A673 (cell line): ENCODE results near the gene NSUN2. TPM values are rescaled to one million over a fixed set of nuclear protein-coding genes. Genes with fewer than 3 reads are reported as not detected.

Experiments
- BruUV-seq: library from RNA; stranded (reverse); fragments of 400-500 nt; replicated peaks from 2 replicates; lab custom pipeline; 2021; lab: Mats Ljungman, UMichigan
- CTCF ChIA-PET: fragments of 300-600 bp; sonication (Branson Sonifier 250); formaldehyde crosslinking; loops from one replicate; lab custom pipeline; 2022; ENCODE audit warnings: antibody characterized with exemption; lab: Charles Lee
- POLR2A ChIA-PET: fragments of 300-600 bp; sonication (Branson Sonifier 250); formaldehyde crosslinking; loops from one replicate; lab custom pipeline; 2022; ENCODE audit warnings: antibody characterized with exemption; ENCODE audit not compliant: low non-redundant PET; lab: Charles Lee
- DNase-seq: peaks from one replicate; pipeline ENCODE4 v3.0.0-alpha.2; 2015; ENCODE audit warnings: low spot score
- H3K27ac ChIP-seq: fragments of 200-600 bp; sonication (generic); 2 replicates; pipeline ENCODE4 v1.5.1; 2016; ENCODE audit warnings: mixed run types, low read depth, mild to moderate bottlenecking, mixed read lengths, antibody characterized with exemption, low read length; ENCODE audit not compliant: poor library complexity, severe bottlenecking
- H3K27me3 ChIP-seq: fragments of 200-600 bp; sonication (generic); replicated peaks from 2 replicates; pipeline ENCODE4 v1.6.1; 2017; ENCODE audit warnings: mixed run types, low read depth, mild to moderate bottlenecking, mixed read lengths, antibody characterized with exemption, low read length; ENCODE audit not compliant: insufficient read depth, poor library complexity
- H3K36me3 ChIP-seq: fragments of 200-600 bp; sonication (generic); 2 replicates; pipeline ENCODE4 v1.6.1; 2016; ENCODE audit warnings: mixed run types, mild to moderate bottlenecking, mixed read lengths, antibody characterized with exemption, low read length; ENCODE audit not compliant: insufficient read depth, poor library complexity, severe bottlenecking
- H3K4me1 ChIP-seq: fragments of 200-600 bp; sonication (generic); 2 replicates; pipeline ENCODE4 v1.6.1; 2017; ENCODE audit warnings: mixed run types, mild to moderate bottlenecking, mixed read lengths, antibody characterized with exemption, low read length; ENCODE audit not compliant: insufficient read depth, poor library complexity, severe bottlenecking
- H3K4me3 ChIP-seq: fragments of 200-600 bp; sonication (generic); 2 replicates; pipeline ENCODE4 v1.5.1; 2016; ENCODE audit warnings: low read depth, mixed run types, mild to moderate bottlenecking, mixed read lengths, low read length; ENCODE audit not compliant: poor library complexity, severe bottlenecking
- H3K9me3 ChIP-seq: fragments of 200-600 bp; sonication (generic); 2 replicates; pipeline ENCODE4 v1.6.1; 2016; ENCODE audit warnings: mixed run types, low read depth, mild to moderate bottlenecking, mixed read lengths, antibody characterized with exemption, low read length; ENCODE audit not compliant: poor library complexity, severe bottlenecking
- CTCF ChIP-seq: fragments of 300-800, 200-600 bp; sonication (generic); conservative IDR thresholded peaks from 2 replicates; pipeline ENCODE4 v1.5.1; 2017; ENCODE audit warnings: low read depth, mild to moderate bottlenecking, antibody characterized with exemption, low read length, moderate library complexity, mixed read lengths
- EZH2 ChIP-seq: fragments of 200-600 bp; sonication (generic); IDR thresholded peaks from 2 replicates; pipeline ENCODE4 v1.6.1; 2017; ENCODE audit warnings: borderline replicate concordance, low read depth, mild to moderate bottlenecking, mixed read lengths, antibody characterized with exemption, low read length; ENCODE audit not compliant: poor library complexity, severe bottlenecking
- intact Hi-C: fragments of 100-400 bp; cut with micrococcal nuclease; formaldehyde crosslinking; loops from one replicate; pipeline ENCODE4 v1.10.0; 2022; ENCODE audit not compliant: unreplicated experiment
- total RNA-seq: library from RNA; stranded (reverse); gene quantifications from 2 replicates; pipeline ENCODE4 v1.2.3, GENCODE V29; 2021

Gene NSUN2
- total RNA-seq, 1 experiment from 2014 or later, result 111 TPM

- DNase-seq, result no peak
Measured at GRCh38 chr5:6634306-6634705, 1.5 kb upstream of the NSUN2 start.

GRCh38 chr5:6633469-6634245 is 813 bp upstream of the NSUN2 start:
- H3K9me3 ChIP-seq, result no peaks in the 10 kb centered on the region
- peak overlapping the region; percentile 100 for H3K27ac ChIP-seq
- H3K4me3 ChIP-seq, result peak overlapping the region; percentile 99
- ChIA-PET CTCF (interaction anchor here (0.7 kb wide), 1 partner anchor 273 kb away, joined by 3 read pairs; no protein-coding TSS in a partner anchor), POLR2A (interaction anchor here (0.6 to 1.0 kb wide), 3 partner anchors 9 to 866 kb away, joined by 3 to 6 read pairs (median 3); no protein-coding TSS in a partner anchor)
- H3K4me1 ChIP-seq, result peaks cover 7% of the 10 kb centered on the region
- intact Hi-C loops, result loop anchor here (1.0 kb wide), 2 partner anchors 79 to 112 kb away; no protein-coding TSS in a partner anchor
- BruUV-seq, result no TSS peak
- TF ChIP-seq CTCF (no peak), EZH2 (no peak)
- peaks cover 22% of the 10 kb centered on the region for H3K36me3 ChIP-seq
- peak; percentile 51 for DNase-seq
- H3K27me3 ChIP-seq, result no peaks in the 10 kb centered on the region

More at GRCh38 chr5:6634306-6634705, 1.5 kb upstream of the NSUN2 start:
- peaks cover 7% of the 10 kb centered on the region for H3K4me1 ChIP-seq
- CTCF ChIA-PET, result no interaction called here
- peaks cover 15% of the 10 kb centered on the region for H3K36me3 ChIP-seq
- intact Hi-C loops, result no loop called here
- BruUV-seq, result no TSS peak
- POLR2A ChIA-PET, result no interaction called here
- H3K9me3 ChIP-seq, result no peaks in the 10 kb centered on the region
- H3K4me3 ChIP-seq, result peak overlapping the region; percentile 99
- TF ChIP-seq EZH2, result no peak
- TF ChIP-seq CTCF, result no peak
- H3K27me3 ChIP-seq, result no peaks in the 10 kb centered on the region
- no peak overlapping the region for H3K27ac ChIP-seq

- Histone ChIP-seq H3K4me3 (peak overlapping the region; percentile 99), H3K27me3 (no peaks in the 10 kb centered on the region), H3K9me3 (no peaks in the 10 kb centered on the region), H3K4me1 (peaks cover 7% of the 10 kb centered on the region), H3K27ac (peak overlapping the region; percentile 100), H3K36me3 (peaks cover 34% of the 10 kb centered on the region)
- BruUV-seq, result TSS peak; percentile 37
- TF ChIP-seq EZH2 (no peak), CTCF (no peak)
- CTCF ChIA-PET, result interaction anchor here (0.6 kb wide), 1 partner anchor 1047 kb away, joined by 3 read pairs; no protein-coding TSS in a partner anchor
- DNase-seq, result no peak
- POLR2A ChIA-PET, result interaction anchor here (0.7 to 1.0 kb wide), 2 partner anchors 10 to 21 kb away, joined by 3 to 6 read pairs; no protein-coding TSS in a partner anchor
- intact Hi-C loops, result no loop called here
Measured at GRCh38 chr5:6632324-6632887, 438 bp downstream of the NSUN2 start.
